Measurements from ENCODE around the gene C6orf62. TPM values are rescaled to one million over a fixed set of nuclear protein-coding genes. Genes with fewer than 3 reads are reported as not detected.

The C6orf62 gene
- total RNA-seq, 6 experiments from 2014 or later: 105 to 120 (median 115) TPM

DNA sequence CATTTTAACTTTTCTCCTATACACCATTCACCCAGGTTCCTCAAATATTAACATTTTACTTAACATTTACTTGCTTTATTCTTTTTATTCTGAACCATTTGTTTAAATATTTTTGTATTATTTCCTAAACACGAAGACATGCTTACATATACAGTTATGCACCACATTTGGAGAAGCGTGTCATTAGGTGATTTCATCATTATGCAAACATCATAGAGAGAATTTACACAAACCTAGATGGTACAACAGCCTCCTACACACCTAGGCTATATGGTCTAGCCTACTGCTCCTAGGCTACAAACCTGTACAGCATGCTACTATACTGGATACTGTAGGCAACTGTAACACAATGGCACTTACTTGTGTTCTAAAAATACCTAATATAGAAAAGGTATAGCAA, 58.8 kb downstream of the C6orf62 start:
- peaks cover 27% of the 10 kb centered on the region for H3K4me1 Mint-ChIP-seq (ENCODE audit: low read depth)
- H3K4me3 Mint-ChIP-seq: no peak overlapping the region
- H3K9me3 Mint-ChIP-seq: no peaks in the 10 kb centered on the region
- peak overlapping the region; percentile 67; the same call in 1 of the 2 replicates for H3K27ac Mint-ChIP-seq
- peaks cover 29% of the 10 kb centered on the region for H3K36me3 Mint-ChIP-seq (ENCODE audit: low read depth)
- TF ChIP-seq, protein P1, sequence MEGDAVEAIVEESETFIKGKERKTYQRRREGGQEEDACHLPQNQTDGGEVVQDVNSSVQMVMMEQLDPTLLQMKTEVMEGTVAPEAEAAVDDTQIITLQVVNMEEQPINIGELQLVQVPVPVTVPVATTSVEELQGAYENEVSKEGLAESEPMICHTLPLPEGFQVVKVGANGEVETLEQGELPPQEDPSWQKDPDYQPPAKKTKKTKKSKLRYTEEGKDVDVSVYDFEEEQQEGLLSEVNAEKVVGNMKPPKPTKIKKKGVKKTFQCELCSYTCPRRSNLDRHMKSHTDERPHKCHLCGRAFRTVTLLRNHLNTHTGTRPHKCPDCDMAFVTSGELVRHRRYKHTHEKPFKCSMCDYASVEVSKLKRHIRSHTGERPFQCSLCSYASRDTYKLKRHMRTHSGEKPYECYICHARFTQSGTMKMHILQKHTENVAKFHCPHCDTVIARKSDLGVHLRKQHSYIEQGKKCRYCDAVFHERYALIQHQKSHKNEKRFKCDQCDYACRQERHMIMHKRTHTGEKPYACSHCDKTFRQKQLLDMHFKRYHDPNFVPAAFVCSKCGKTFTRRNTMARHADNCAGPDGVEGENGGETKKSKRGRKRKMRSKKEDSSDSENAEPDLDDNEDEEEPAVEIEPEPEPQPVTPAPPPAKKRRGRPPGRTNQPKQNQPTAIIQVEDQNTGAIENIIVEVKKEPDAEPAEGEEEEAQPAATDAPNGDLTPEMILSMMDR (IDR thresholded peaks at IDR 0.05): no peak
- peaks cover 3% of the 10 kb centered on the region; the same call in 1 of the 2 replicates for H3K27me3 Mint-ChIP-seq (ENCODE audit: insufficient read depth)
- no peak for DNase-seq

DNA sequence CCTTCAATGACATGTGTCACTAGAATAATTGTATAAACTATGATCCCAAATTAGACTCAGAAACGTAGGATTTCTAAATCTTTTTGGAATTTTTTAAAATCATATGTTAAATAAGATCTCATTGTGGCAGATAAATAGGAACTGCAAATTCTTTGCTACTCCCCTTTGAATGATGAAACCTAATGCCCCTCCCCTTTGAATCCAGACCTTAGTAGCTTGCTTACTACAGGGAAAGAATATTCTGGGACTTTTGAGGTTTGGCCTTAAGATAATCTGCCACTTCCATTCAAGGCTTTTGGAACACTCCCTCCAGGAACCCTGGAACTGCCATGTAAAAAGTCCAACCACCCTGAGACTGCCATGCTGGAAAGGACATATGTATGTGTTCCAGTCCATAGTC, 59.4 kb downstream of the C6orf62 start:
- Mint-ChIP-seq H3K27ac (peak overlapping the region; percentile 67; the same call in 1 of the 2 replicates), H3K4me1 (ENCODE audit: low read depth) (peaks cover 21% of the 10 kb centered on the region), H3K9me3 (no peaks in the 10 kb centered on the region), H3K36me3 (ENCODE audit: low read depth) (peaks cover 27% of the 10 kb centered on the region), H3K4me3 (no peak overlapping the region), H3K27me3 (ENCODE audit: insufficient read depth) (peaks cover 3% of the 10 kb centered on the region; the same call in 1 of the 2 replicates)
- TF ChIP-seq, protein P1 (IDR thresholded peaks at IDR 0.05): no peak
- DNase-seq: no peak

DNA sequence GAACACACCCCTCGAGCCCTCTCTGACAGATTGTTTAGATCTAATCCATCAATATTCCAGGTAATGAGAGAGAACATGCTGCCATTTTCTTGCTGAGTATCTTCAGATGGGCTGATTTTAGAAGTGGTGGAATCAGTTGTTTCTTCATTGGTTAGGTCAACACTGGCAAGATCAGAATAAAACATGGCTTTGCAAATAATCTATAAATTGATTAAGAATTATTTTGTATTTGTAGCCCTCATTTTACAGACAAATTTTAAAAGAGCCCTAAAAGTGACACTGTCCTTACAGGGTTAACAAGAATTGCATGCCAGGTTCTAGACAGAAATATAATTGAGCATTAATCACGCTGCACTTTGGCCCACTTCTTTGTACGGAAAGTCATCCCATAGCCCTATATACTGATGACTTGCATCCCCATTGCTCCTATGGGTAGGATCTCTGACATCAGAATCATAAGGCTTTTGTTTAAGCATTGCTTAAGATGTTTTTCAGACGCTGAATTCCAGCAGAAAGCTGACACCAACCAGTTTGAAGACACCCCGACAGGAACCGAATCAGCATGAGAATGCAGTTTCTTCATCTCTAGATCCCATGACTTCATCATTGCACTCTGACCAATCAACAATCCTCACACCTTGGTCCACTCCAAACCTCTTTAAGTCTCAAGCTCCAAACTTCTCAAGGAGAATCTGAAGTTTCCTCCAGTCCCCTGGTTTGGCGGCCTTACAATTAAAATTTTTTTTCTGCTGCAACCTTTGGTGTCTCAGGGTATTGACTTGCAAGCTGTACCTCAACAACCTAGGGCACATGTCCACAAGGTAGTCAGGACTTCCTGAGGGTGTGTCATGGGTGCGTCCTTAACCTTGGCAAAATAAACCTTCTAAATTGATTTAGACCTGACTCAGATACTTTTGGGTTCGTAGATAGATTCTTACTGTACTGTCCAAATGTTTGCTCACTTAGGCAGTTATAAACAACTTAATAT, 60.1 kb downstream of the C6orf62 start:
- peak overlapping the region; percentile 67 for H3K27ac Mint-ChIP-seq
- peak; percentile 64 for DNase-seq

DNA sequence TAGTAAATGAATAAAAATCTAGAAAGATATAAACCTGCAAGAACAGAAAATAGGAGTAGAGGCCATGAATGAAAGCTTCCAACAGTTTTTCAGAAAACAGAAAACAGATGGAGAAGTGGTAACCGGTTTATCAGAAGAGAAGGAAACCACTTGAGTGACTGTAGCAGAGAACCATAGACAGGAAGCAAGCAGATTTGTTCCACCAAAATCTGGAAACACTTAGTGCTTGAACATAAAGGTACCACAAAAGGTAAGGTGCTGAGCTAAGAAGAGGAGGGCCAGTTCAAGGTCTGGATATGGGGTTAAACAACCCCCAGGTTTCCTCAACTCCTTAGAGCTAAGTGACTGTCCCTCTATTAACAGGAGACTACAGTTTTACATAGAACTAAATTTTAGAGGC, 63.7 kb downstream of the C6orf62 start:
- peaks cover 19% of the 10 kb centered on the region for H3K4me1 Mint-ChIP-seq (ENCODE audit: low read depth)
- H3K27ac Mint-ChIP-seq: no peak overlapping the region
- H3K27me3 Mint-ChIP-seq (ENCODE audit: insufficient read depth): no peaks in the 10 kb centered on the region; the same call in 1 of the 2 replicates
- DNase-seq: no peak
- H3K4me3 Mint-ChIP-seq: no peak overlapping the region
- TF ChIP-seq, protein P1 (IDR thresholded peaks at IDR 0.05): no peak
- H3K9me3 Mint-ChIP-seq: no peaks in the 10 kb centered on the region
- peaks cover 18% of the 10 kb centered on the region; the same call in 1 of the 2 replicates for H3K36me3 Mint-ChIP-seq (ENCODE audit: low read depth)

More for the DNA sequence above, 60.1 kb downstream of the C6orf62 start:
- peaks cover 3% of the 10 kb centered on the region; the same call in 1 of the 2 replicates for H3K27me3 Mint-ChIP-seq (ENCODE audit: insufficient read depth)
- no peak overlapping the region for H3K4me3 Mint-ChIP-seq
- H3K4me1 Mint-ChIP-seq (ENCODE audit: low read depth): peaks cover 19% of the 10 kb centered on the region
- no peaks in the 10 kb centered on the region for H3K9me3 Mint-ChIP-seq
- TF ChIP-seq, protein P1 (IDR thresholded peaks at IDR 0.05): no peak
- peaks cover 25% of the 10 kb centered on the region for H3K36me3 Mint-ChIP-seq (ENCODE audit: low read depth)

Other genes starting within 250 kb of the C6orf62 start
- under 1 TPM; 0.14 to 0.39 (median 0.22) TPM for gene GPLD1, start 229.6 kb downstream of the C6orf62 start, total RNA-seq (2021; fragmentation: NEBNext Ultra II Directional; extraction: Animal tissue kit (Norgen Biotek cat#: 25700))
- gene ALDH5A1, start 224.2 kb downstream of the C6orf62 start, total RNA-seq (2021; fragmentation: NEBNext Ultra II Directional; extraction: Animal tissue kit (Norgen Biotek cat#: 25700)): 1 to 10 TPM in 3 of 6 experiments, under 1 TPM in 3; 0.55 to 2.2 (median 1.2) TPM
- gene KIAA0319, start 73.0 kb downstream of the C6orf62 start, total RNA-seq (2021; fragmentation: NEBNext Ultra II Directional; extraction: Animal tissue kit (Norgen Biotek cat#: 25700)): under 1 TPM in 1 of 6 experiments, not detected in 5; 0.05 TPM
- 10 to 100 TPM; 27.3 to 33.6 (median 30.7) TPM for gene TDP2, start 52.3 kb downstream of the C6orf62 start, total RNA-seq (2021; fragmentation: NEBNext Ultra II Directional; extraction: Animal tissue kit (Norgen Biotek cat#: 25700))
- gene ACOT13, start 52.1 kb downstream of the C6orf62 start, total RNA-seq (2021; fragmentation: NEBNext Ultra II Directional; extraction: Animal tissue kit (Norgen Biotek cat#: 25700)): 10 to 100 TPM; 18.7 to 21.9 (median 19.8) TPM
- 10 to 100 TPM; 17.2 to 33.3 (median 27.4) TPM for gene GMNN, start 55.8 kb upstream of the C6orf62 start, total RNA-seq (2021; fragmentation: NEBNext Ultra II Directional; extraction: Animal tissue kit (Norgen Biotek cat#: 25700))
- not detected for gene ARMH2, start 79.8 kb upstream of the C6orf62 start, total RNA-seq (2021; fragmentation: NEBNext Ultra II Directional; extraction: Animal tissue kit (Norgen Biotek cat#: 25700))
- gene RIPOR2, start 216.8 kb upstream of the C6orf62 start, total RNA-seq (2021; fragmentation: NEBNext Ultra II Directional; extraction: Animal tissue kit (Norgen Biotek cat#: 25700)): 10 to 100 TPM in 4 of 6 experiments, 1 to 10 TPM in 2; 9.1 to 20.7 (median 10.2) TPM

Data from HFFc6 (cell line).